ENCODE measurements around the gene YWHAE.
"Not testable (repeated sequence)": the region's sequence is repeated elsewhere in the genome, so short reads cannot be mapped to it uniquely, and the experiment has no call there.

YWHAE gene

DNA sequence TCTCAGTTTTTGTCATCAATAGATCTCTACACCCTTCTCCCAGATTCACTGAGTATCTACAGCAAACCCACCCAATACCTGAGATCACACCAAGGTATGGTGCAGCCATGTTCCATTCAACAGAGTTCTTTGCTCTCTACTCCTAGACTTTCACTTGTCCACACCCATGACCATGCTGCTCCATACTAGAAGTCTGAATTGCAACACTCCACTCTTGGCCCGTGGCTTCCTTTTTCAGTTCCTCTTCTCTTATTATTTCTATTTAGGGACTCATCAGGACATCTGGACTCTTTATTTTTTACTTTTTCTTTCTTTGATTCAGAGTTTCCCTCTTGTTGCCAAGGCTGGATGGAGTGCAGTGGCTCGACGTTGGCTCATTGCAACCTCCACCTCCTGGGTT, 37.1 kb downstream of the YWHAE start:
- H3K9ac ChIP-seq (ENCODE audit: low read depth, low read length, poor library complexity) = no peak overlapping the region
- no peak overlapping the region for H3K4me2 ChIP-seq (ENCODE audit: insufficient read depth, low read length, poor library complexity, severe bottlenecking)
- no peak overlapping the region for H2BK5ac ChIP-seq (ENCODE audit: low read length)
- H2AK5ac ChIP-seq (ENCODE audit: low read depth, low read length) = no peak overlapping the region
- H3K9me3 ChIP-seq (replicated peaks in 1 of 2; ENCODE audit: control insufficient read depth in 2 of 2, insufficient read depth in 1 of 2, low read depth in 1 of 2, low read length in 2 of 2) = no peaks in the 10 kb centered on the region
- peaks cover 3% of the 10 kb centered on the region for H3K79me1 ChIP-seq (ENCODE audit: low read depth, low read length)
- no peak overlapping the region for H2BK12ac ChIP-seq (ENCODE audit: low read length)
- H3K18ac ChIP-seq (ENCODE audit: low read length) = no peak overlapping the region
- no peak overlapping the region for H3K23ac ChIP-seq (ENCODE audit: low read depth, low read length, poor library complexity)
- H3K4me1 ChIP-seq (ENCODE audit: control insufficient read depth in 2 of 2, insufficient read depth in 1 of 2, low read depth in 1 of 2, low read length in 2 of 2) = peaks cover 0 to 11% of the 10 kb centered on the region in 2 donors
- no peak overlapping the region for H3K14ac ChIP-seq (ENCODE audit: low read length)
- H2BK120ac ChIP-seq (ENCODE audit: low read depth, low read length) = no peak overlapping the region
- H3K4me3 ChIP-seq (ENCODE audit: low read length in 2 of 2) = no peak overlapping the region
- H4K8ac ChIP-seq (ENCODE audit: low read depth, low read length) = no peak overlapping the region
- no peaks in the 10 kb centered on the region for H3K27me3 ChIP-seq (ENCODE audit: control insufficient read depth in 3 of 3, insufficient read depth in 3 of 3, low read depth in 1 of 3, low read length in 3 of 3)
- no peak overlapping the region for H3K27ac ChIP-seq (replicated peaks; ENCODE audit: low read length)
- H4K91ac ChIP-seq (ENCODE audit: low read depth, low read length, poor library complexity) = no peak overlapping the region
- no peak for DNase-seq (ENCODE audit: low spot score)
- H3K36me3 ChIP-seq (replicated peaks in 1 of 2; ENCODE audit: control insufficient read depth in 2 of 2, insufficient read depth in 2 of 2, low read length in 2 of 2) = peaks cover 27 to 80% of the 10 kb centered on the region in 2 donors
- WGBS, 2 donors (ENCODE audit: extremely low coverage in 2 of 2, insufficient read length in 2 of 2, insufficient replicate concordance in 1 of 2) = no CpG with 5 or more reads among the region's 3 CpGs
- no peak overlapping the region for H2BK15ac ChIP-seq (ENCODE audit: low read length)
- no peak overlapping the region for H3K4ac ChIP-seq (ENCODE audit: low read length)
- no peak overlapping the region for H2AFZ ChIP-seq (ENCODE audit: low read length)

DNA sequence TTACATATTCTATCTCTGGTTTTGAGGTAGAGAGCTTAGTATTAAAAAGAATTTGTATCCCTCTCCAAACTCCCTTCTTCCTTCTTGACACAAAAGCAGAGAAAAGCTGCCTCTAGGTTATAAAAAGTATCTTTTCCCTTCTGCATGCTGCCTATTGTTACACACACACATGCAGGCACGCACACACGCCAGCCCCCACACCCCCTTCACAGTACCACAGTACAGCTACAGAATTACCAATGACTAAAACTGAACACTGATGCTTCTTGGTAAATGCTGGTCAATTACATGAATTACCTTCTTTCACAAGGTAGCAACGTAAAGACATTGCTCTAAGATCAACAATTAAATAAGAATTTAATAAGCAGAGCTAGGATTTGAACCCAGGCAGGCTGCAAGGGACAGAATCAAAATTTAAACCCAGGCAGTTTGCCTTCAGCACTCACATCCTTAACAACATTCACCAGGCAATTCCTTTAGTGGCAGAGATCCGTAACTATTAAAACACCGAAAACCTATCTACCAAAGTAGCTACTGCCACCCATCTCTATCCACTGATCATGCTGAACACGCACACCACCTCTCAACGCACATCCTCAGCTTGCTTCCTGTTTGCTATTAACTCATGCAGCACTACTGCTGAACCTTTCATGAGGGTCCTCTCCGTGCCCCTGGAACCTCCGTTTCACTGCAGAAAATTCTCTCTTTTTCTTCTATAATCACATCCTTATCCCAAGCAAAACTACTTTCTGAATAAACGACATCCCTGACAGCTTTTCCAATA, 37.8 kb downstream of the YWHAE start:
- WGBS, 2 donors (ENCODE audit: extremely low coverage in 2 of 2, insufficient read length in 2 of 2, insufficient replicate concordance in 1 of 2) = 100% methylated on average over 1 of the region's 10 CpGs; no CpG with 5 or more reads in 1 of the 2 donors
- H3K4me1 ChIP-seq (ENCODE audit: control insufficient read depth in 2 of 2, insufficient read depth in 1 of 2, low read depth in 1 of 2, low read length in 2 of 2) = peaks cover 0 to 11% of the 10 kb centered on the region in 2 donors

DNA sequence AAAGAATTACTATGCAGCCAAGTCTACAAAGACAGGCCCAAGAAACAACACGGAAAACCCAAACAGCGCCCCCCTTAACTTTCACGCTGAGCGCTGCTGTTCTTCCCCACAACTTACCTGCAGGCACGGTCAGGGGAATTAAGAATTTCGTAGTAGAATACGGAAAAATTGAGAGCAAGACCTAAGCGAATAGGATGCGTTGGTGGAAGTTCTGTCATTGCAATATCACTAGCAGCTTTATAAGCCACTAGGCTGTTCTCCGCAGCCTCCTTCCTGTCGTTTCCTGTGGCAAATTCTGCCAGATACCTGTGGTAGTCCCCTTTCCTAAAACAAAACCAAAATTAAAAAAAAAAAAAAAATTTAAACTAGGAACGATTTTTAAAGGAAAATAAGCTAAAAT, 39.0 kb downstream of the YWHAE start:
- Histone ChIP-seq H3K4ac (ENCODE audit: low read length) (no peak overlapping the region), H3K14ac (ENCODE audit: low read length) (no peak overlapping the region), H3K23ac (ENCODE audit: low read depth, low read length, poor library complexity) (no peak overlapping the region), H2AK5ac (ENCODE audit: low read depth, low read length) (no peak overlapping the region), H3K9me3 (replicated peaks in 1 of 2; ENCODE audit: control insufficient read depth in 2 of 2, insufficient read depth in 1 of 2, low read depth in 1 of 2, low read length in 2 of 2) (no peaks in the 10 kb centered on the region), H3K9ac (ENCODE audit: low read depth, low read length, poor library complexity) (no peak overlapping the region), H3K27ac (replicated peaks; ENCODE audit: low read length) (no peak overlapping the region), H2BK120ac (ENCODE audit: low read depth, low read length) (no peak overlapping the region), H3K79me1 (ENCODE audit: low read depth, low read length) (peaks cover 3% of the 10 kb centered on the region), H2BK15ac (ENCODE audit: low read length) (no peak overlapping the region), H4K8ac (ENCODE audit: low read depth, low read length) (no peak overlapping the region), H2BK12ac (ENCODE audit: low read length) (no peak overlapping the region), H3K36me3 (replicated peaks in 1 of 2; ENCODE audit: control insufficient read depth in 2 of 2, insufficient read depth in 2 of 2, low read length in 2 of 2) (peaks cover 32 to 89% of the 10 kb centered on the region in 2 donors), H3K4me2 (ENCODE audit: insufficient read depth, low read length, poor library complexity, severe bottlenecking) (no peak overlapping the region), H3K18ac (ENCODE audit: low read length) (no peak overlapping the region), H4K91ac (ENCODE audit: low read depth, low read length, poor library complexity) (no peak overlapping the region), H2AFZ (ENCODE audit: low read length) (no peak overlapping the region), H3K4me1 (ENCODE audit: control insufficient read depth in 2 of 2, insufficient read depth in 1 of 2, low read depth in 1 of 2, low read length in 2 of 2) (peaks cover 0 to 11% of the 10 kb centered on the region in 2 donors), H3K4me3 (ENCODE audit: low read length in 2 of 2) (no peak overlapping the region), H2BK5ac (ENCODE audit: low read length) (no peak overlapping the region), H3K27me3 (ENCODE audit: control insufficient read depth in 3 of 3, insufficient read depth in 3 of 3, low read depth in 1 of 3, low read length in 3 of 3) (no peaks in the 10 kb centered on the region)
- no CpG with 5 or more reads among the region's 12 CpGs for WGBS, 2 donors (ENCODE audit: extremely low coverage in 2 of 2, insufficient read length in 2 of 2, insufficient replicate concordance in 1 of 2)
- no peak for DNase-seq (ENCODE audit: low spot score)

More for the DNA sequence above, 37.8 kb downstream of the YWHAE start:
- Histone ChIP-seq H2AFZ (ENCODE audit: low read length) (no peak overlapping the region), H3K9ac (ENCODE audit: low read depth, low read length, poor library complexity) (no peak overlapping the region), H2BK120ac (ENCODE audit: low read depth, low read length) (no peak overlapping the region), H3K9me3 (replicated peaks in 1 of 2; ENCODE audit: control insufficient read depth in 2 of 2, insufficient read depth in 1 of 2, low read depth in 1 of 2, low read length in 2 of 2) (no peaks in the 10 kb centered on the region), H3K27me3 (ENCODE audit: control insufficient read depth in 3 of 3, insufficient read depth in 3 of 3, low read depth in 1 of 3, low read length in 3 of 3) (no peaks in the 10 kb centered on the region), H2BK5ac (ENCODE audit: low read length) (no peak overlapping the region), H2BK12ac (ENCODE audit: low read length) (no peak overlapping the region), H3K4me3 (ENCODE audit: low read length in 2 of 2) (no peak overlapping the region), H3K79me1 (ENCODE audit: low read depth, low read length) (peaks cover 3% of the 10 kb centered on the region), H4K91ac (ENCODE audit: low read depth, low read length, poor library complexity) (no peak overlapping the region), H3K4me2 (ENCODE audit: insufficient read depth, low read length, poor library complexity, severe bottlenecking) (no peak overlapping the region), H3K18ac (ENCODE audit: low read length) (no peak overlapping the region), H2AK5ac (ENCODE audit: low read depth, low read length) (no peak overlapping the region), H3K4ac (ENCODE audit: low read length) (no peak overlapping the region), H4K8ac (ENCODE audit: low read depth, low read length) (no peak overlapping the region), H2BK15ac (ENCODE audit: low read length) (no peak overlapping the region), H3K14ac (ENCODE audit: low read length) (no peak overlapping the region), H3K23ac (ENCODE audit: low read depth, low read length, poor library complexity) (no peak overlapping the region), H3K27ac (replicated peaks; ENCODE audit: low read length) (no peak overlapping the region), H3K36me3 (replicated peaks in 1 of 2; ENCODE audit: control insufficient read depth in 2 of 2, insufficient read depth in 2 of 2, low read length in 2 of 2) (peaks cover 27 to 84% of the 10 kb centered on the region in 2 donors)
- no peak for DNase-seq (ENCODE audit: low spot score)

DNA sequence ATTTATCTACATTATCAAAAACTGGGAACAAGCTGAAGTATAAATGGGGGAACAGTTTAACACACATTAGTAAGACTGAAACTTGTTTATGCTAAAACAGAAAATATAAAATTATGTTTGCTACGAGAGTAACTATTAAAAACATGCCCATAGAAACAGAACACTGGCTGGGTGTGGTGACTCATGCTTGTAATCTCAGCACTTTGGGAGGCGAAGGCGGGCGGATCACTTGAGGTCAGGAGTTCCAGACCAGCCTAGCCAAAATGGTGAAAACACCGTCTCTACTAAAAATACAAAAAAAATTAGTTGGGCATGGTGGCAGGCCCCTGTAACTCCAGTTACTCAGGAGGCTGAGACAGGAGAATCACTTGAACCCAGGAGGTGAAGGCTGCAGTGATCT, 39.7 kb downstream of the YWHAE start:
- not testable (repeated sequence) for DNase-seq (ENCODE audit: low spot score); H3K9me3 ChIP-seq (replicated peaks in 1 of 2; ENCODE audit: control insufficient read depth in 2 of 2, insufficient read depth in 1 of 2, low read depth in 1 of 2, low read length in 2 of 2); H4K91ac ChIP-seq (ENCODE audit: low read depth, low read length, poor library complexity); H3K4ac ChIP-seq (ENCODE audit: low read length); H3K23ac ChIP-seq (ENCODE audit: low read depth, low read length, poor library complexity); H2BK12ac ChIP-seq (ENCODE audit: low read length); H3K27ac ChIP-seq (replicated peaks; ENCODE audit: low read length); H3K4me1 ChIP-seq (ENCODE audit: control insufficient read depth in 2 of 2, insufficient read depth in 1 of 2, low read depth in 1 of 2, low read length in 2 of 2); H2BK120ac ChIP-seq (ENCODE audit: low read depth, low read length); H3K4me2 ChIP-seq (ENCODE audit: insufficient read depth, low read length, poor library complexity, severe bottlenecking); H3K14ac ChIP-seq (ENCODE audit: low read length); H4K8ac ChIP-seq (ENCODE audit: low read depth, low read length); H3K27me3 ChIP-seq (ENCODE audit: control insufficient read depth in 3 of 3, insufficient read depth in 3 of 3, low read depth in 1 of 3, low read length in 3 of 3); H3K18ac ChIP-seq (ENCODE audit: low read length); H3K79me1 ChIP-seq (ENCODE audit: low read depth, low read length); H3K9ac ChIP-seq (ENCODE audit: low read depth, low read length, poor library complexity); H3K4me3 ChIP-seq (ENCODE audit: low read length in 2 of 2); H2AFZ ChIP-seq (ENCODE audit: low read length); H2BK5ac ChIP-seq (ENCODE audit: low read length); H2AK5ac ChIP-seq (ENCODE audit: low read depth, low read length); H2BK15ac ChIP-seq (ENCODE audit: low read length)
- WGBS, 2 donors (ENCODE audit: extremely low coverage in 2 of 2, insufficient read length in 2 of 2, insufficient replicate concordance in 1 of 2) = no CpG with 5 or more reads among the region's 5 CpGs
- H3K36me3 ChIP-seq (replicated peaks in 1 of 2; ENCODE audit: control insufficient read depth in 2 of 2, insufficient read depth in 2 of 2, low read length in 2 of 2) = peaks cover 35 to 93% of the 10 kb centered on the region in 2 donors

Data from neuronal stem cell (in vitro differentiated cells).